ENCODE results near the gene TFAP2D.

- TF ChIP-seq CTCF (IDR thresholded peaks at IDR 0.05 in 2 of 3, conservative IDR thresholded peaks at IDR 0.05 in 1 of 3; ENCODE audit: control insufficient read depth in 2 of 3, extremely low read depth in 1 of 3, insufficient read depth in 1 of 3, low read depth in 3 of 3, low read length in 3 of 3) (no peak), PRDM15 (CRISPR knock-in tag; IDR thresholded peaks at IDR 0.05) (no peak), RELA (IDR thresholded peaks at IDR 0.05; ENCODE audit: borderline replicate concordance, partially characterized antibody) (no peak), PAX5 (IDR thresholded peaks at IDR 0.05; ENCODE audit: borderline replicate concordance, low read depth, low read length) (no peak), NBN (IDR thresholded peaks at IDR 0.05) (no peak), SMC3 (IDR thresholded peaks at IDR 0.05; ENCODE audit: borderline replicate concordance, low read length) (no peak), EP300 (IDR thresholded peaks at IDR 0.05; ENCODE audit: borderline replicate concordance in 1 of 2, control insufficient read depth in 1 of 2, low read depth in 2 of 2, low read length in 2 of 2) (no peak), POLR2A (IDR thresholded peaks at IDR 0.05; ENCODE audit: low read depth, low read length) (no peak), POLR2AphosphoS5 (IDR thresholded peaks at IDR 0.05; ENCODE audit: low read length) (no peak), BRCA1 (IDR thresholded peaks at IDR 0.05; ENCODE audit: low read depth, low read length) (no peak), ATF3 (IDR thresholded peaks at IDR 0.05; ENCODE audit: borderline replicate concordance, extremely low read depth, low read depth, low read length) (no peak)
- TF ChIP-seq, protein P1, sequence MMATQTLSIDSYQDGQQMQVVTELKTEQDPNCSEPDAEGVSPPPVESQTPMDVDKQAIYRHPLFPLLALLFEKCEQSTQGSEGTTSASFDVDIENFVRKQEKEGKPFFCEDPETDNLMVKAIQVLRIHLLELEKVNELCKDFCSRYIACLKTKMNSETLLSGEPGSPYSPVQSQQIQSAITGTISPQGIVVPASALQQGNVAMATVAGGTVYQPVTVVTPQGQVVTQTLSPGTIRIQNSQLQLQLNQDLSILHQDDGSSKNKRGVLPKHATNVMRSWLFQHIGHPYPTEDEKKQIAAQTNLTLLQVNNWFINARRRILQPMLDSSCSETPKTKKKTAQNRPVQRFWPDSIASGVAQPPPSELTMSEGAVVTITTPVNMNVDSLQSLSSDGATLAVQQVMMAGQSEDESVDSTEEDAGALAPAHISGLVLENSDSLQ (IDR thresholded peaks at IDR 0.05), result no peak
Observed at GRCh38 chr6:50712291-50712690, 1.0 kb upstream of the TFAP2D start.

Measured in GM12878 (cell line).